ENCODE results near the gene HMCN1. TPM values are rescaled to one million over a fixed set of nuclear protein-coding genes. Genes with fewer than 3 reads are reported as not detected.

Gene HMCN1
- total RNA-seq, 4 donors from 2014 or later: 9.2 to 15.1 (median 13.8) TPM

DNA sequence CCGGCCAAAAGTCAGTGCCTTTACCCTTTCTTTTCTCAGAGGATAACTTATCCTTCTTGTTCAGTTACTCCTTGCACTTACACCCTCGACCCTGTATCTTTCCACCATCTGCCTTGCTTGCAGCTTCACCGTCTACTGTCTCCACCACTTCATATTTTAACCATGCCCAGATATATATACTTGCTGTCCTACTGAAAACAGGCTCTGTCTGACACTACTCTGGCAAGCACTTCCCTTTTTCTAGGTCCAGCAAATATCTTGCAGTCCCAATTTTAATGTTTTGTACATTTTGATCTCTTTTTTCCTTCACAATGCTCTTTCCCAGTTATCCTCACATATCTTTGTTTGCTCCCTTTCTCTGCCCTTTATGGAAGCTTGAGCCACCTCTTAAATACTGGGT, 332.2 kb downstream of the HMCN1 start:
- TF ChIP-seq, protein P1, sequence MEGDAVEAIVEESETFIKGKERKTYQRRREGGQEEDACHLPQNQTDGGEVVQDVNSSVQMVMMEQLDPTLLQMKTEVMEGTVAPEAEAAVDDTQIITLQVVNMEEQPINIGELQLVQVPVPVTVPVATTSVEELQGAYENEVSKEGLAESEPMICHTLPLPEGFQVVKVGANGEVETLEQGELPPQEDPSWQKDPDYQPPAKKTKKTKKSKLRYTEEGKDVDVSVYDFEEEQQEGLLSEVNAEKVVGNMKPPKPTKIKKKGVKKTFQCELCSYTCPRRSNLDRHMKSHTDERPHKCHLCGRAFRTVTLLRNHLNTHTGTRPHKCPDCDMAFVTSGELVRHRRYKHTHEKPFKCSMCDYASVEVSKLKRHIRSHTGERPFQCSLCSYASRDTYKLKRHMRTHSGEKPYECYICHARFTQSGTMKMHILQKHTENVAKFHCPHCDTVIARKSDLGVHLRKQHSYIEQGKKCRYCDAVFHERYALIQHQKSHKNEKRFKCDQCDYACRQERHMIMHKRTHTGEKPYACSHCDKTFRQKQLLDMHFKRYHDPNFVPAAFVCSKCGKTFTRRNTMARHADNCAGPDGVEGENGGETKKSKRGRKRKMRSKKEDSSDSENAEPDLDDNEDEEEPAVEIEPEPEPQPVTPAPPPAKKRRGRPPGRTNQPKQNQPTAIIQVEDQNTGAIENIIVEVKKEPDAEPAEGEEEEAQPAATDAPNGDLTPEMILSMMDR (IDR thresholded peaks at IDR 0.05; ENCODE audit: low read depth): no peak

DNA sequence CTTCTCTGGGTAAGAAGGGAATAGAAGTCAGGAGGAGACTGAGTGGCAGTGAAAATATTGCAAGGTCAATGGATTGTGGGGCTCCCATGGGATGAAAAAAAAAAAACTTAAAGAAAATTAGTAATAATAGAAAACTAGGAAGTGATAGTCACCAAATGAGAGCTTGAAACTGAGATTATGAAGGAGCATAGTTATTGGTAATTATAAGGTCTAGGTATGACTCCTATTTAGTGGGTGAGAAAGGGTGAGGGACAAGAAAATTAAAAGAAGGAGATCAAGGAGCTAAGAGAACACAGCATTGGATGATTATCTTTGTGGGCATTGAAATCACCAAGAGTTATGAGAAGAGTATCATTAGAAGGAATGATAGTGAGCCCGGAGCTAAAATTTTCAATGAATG, 339.5 kb downstream of the HMCN1 start:
- TF ChIP-seq, protein P1 (IDR thresholded peaks at IDR 0.05; ENCODE audit: low read depth): no peak

DNA sequence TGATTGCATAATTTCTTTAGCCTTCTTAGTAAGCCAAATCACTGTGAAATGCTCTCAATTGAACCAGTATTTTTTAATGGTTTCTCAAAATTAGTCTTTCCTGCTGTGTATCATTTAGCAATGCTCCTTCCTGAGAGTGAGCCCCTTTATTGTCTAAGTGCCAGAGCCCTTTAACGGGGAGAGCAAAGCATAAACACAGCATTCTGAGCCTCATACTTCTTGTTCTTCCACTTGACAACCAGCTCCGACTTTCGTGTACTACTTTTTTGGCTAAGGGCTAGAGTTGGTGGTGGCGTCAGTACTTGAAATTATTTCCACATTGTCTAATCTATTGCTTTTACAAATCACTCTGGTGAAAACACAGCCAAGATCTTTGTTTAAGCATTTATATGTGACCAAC, 341.8 kb downstream of the HMCN1 start:
- TF ChIP-seq, protein P1 (IDR thresholded peaks at IDR 0.05; ENCODE audit: low read depth): no peak

DNA sequence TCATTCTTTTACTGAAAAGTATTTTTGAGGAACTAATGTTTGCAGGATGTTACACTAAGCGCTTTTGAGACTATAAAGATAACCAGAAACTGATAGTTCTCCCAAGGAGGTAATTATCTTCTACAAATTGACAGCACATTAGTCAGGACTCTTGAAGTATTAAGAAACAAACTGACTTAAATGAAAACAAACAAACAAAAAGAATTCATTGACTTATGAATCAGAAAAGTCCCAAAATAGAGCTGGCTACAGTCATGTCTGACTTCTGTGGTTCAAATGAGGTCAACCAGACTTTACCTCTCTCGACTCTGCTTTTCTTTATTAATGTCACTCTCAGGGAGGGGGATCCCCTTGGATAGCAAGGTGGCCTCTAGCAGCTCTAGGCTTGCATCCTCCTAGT, 344.1 kb downstream of the HMCN1 start:
- TF ChIP-seq, protein P1 (IDR thresholded peaks at IDR 0.05; ENCODE audit: low read depth): no peak

DNA sequence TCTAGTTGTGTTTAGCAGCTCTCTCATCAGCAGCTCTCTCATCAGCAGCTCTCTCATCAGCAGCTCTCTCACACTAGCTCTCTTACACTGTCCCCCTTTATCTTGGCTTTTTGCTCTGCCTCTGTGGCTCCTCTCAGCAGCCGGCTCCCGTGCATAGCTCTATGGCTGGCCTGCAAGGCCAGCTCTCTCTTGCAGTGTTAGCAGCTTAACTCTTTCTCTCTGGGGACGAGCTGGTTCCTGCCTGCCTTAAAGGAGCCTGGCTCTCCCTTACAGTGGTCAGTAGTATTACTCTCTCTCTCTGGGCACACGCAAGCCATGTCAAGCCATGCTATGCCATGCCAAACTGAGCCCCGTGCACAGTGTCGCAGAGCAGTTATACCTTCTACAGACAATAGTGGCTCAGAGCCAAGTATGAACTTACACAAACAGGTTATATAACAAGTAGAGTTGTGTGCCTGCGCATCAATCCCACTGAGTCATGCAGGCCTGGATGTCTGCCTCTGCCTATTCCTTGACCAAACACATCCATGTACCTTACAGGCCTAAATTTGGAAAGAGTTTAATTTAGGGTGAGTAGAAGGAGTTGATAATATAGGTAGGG, 345.0 kb downstream of the HMCN1 start:
- TF ChIP-seq, protein P1 (IDR thresholded peaks at IDR 0.05; ENCODE audit: low read depth): no peak

DNA sequence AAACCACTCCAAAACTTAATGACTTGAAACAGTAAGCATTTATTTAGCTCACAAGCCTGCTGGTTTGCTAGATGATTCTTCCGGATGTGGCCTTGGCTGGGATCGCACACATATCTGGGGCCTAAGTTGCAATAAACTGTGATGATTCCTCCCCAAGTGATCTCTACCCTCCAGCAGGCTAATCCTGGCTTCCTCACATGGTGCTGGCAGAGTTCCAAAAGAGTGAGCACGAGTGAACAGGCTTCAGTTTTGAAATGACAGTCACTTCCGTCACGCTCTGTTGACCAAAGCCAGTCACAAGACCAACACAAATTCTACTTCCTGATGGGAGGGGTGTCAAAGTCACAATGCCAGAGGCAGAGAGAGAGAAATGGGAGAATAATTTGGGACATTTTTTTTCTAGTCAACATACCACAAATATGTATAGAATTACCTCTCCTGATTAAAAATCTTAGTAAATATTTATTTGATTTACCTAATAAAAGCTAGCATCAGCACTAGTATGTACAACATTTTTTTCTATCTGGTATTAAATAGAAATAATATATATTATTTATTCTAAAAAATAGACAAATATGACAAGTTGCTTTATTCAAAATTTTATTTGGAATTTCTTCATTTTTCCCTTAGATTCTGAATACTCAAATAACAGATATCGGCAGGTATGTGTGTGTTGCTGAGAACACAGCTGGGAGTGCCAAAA, 348.2 kb downstream of the HMCN1 start:
- TF ChIP-seq, protein P1 (IDR thresholded peaks at IDR 0.05; ENCODE audit: low read depth): no peak

DNA sequence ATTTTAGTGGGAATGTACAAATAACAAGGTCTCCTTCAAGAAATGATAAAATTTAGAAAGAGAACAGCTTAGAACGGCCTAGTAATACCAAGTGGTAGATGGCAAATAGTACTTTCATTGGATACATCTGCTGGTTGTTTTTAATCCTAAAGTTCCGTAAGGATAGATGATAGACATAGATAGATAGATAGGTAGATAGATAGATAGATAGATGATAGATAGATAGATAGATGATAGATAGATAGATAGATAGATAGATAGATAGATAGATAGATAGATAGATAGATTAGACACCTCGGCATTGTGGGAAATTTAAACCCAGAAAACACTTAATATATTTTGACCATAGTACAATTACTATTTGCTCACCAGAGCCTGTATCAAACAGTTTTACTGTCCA, 352.4 kb downstream of the HMCN1 start:
- TF ChIP-seq, protein P1 (IDR thresholded peaks at IDR 0.05; ENCODE audit: low read depth): no peak
